ENCODE measurements around the gene INO80D. TPM values are rescaled to one million over a fixed set of nuclear protein-coding genes. Genes with fewer than 3 reads are reported as not detected.

INO80D gene
- total RNA-seq, 1 experiment from 2014 or later: 46.0 TPM

GRCh38 chr2:206028101-206028500 lies 57.9 kb downstream of the INO80D start:
- no peaks in the 10 kb centered on the region; the same call in 1 of the 2 replicates for H3K79me2 ChIP-seq (ENCODE audit: insufficient read depth, low read length)
- H3K36me3 Mint-ChIP-seq (ENCODE audit: insufficient read depth in 1 of 3, low read depth in 3 of 3): peaks cover 19 to 49% (median 21%) of the 10 kb centered on the region in 3 experiments; a peak in 6 of 7 replicates
- H3K9me3 Mint-ChIP-seq: peaks cover 0 to 7% of the 10 kb centered on the region in 2 experiments; a peak in 1 of 5 replicates
- H2BK20ac ChIP-seq (ENCODE audit: low read depth, low read length, poor library complexity, severe bottlenecking): no peak overlapping the region
- no peak overlapping the region for H3K14ac ChIP-seq (ENCODE audit: insufficient read depth, low read length)
- no peak overlapping the region for H3K27ac ChIP-seq (ENCODE audit: insufficient read length, low read depth, low read length)
- no peak overlapping the region for H4K8ac ChIP-seq (replicated peaks; ENCODE audit: insufficient read length, low read depth, low read length)
- no peak overlapping the region for H2BK5ac ChIP-seq (ENCODE audit: insufficient read length, low read length)
- H3K4me3 Mint-ChIP-seq: no peak overlapping the region
- no peak overlapping the region for H2AK5ac ChIP-seq (ENCODE audit: insufficient read length, low read length)
- H3K9me3 ChIP-seq (ENCODE audit: control insufficient read depth, low read depth, low read length): no peaks in the 10 kb centered on the region
- TF ChIP-seq CTCF (conservative IDR thresholded peaks at IDR 0.05): no peak
- H3K4me2 ChIP-seq (ENCODE audit: insufficient read depth, insufficient read length, low read length): no peak overlapping the region
- no peaks in the 10 kb centered on the region for H3K23me2 ChIP-seq (ENCODE audit: insufficient read length, low read depth, low read length, poor library complexity, severe bottlenecking)
- H3K27ac Mint-ChIP-seq: peak overlapping the region in 2 of 3 experiments; percentile 34 to 49; a peak in 4 of 7 replicates
- DNase-seq: no peak
- no peak overlapping the region for H3T11ph ChIP-seq (ENCODE audit: low read length)
- H2BK12ac ChIP-seq (ENCODE audit: insufficient read length, low read depth, low read length): no peak overlapping the region
- H4K91ac ChIP-seq (ENCODE audit: insufficient read length, low read depth, low read length): no peak overlapping the region
- H2BK120ac ChIP-seq (ENCODE audit: low read depth, low read length, poor library complexity, severe bottlenecking): no peak overlapping the region
- H3K4me1 Mint-ChIP-seq: peaks cover 28 to 33% of the 10 kb centered on the region in 2 experiments
- no peaks in the 10 kb centered on the region for H3K27me3 Mint-ChIP-seq (ENCODE audit: low read depth)
- WGBS (ENCODE audit: extremely low coverage, insufficient read length, low lambda C conversion rate): no CpG with 5 or more reads among the region's 10 CpGs
- H3K23ac ChIP-seq (ENCODE audit: insufficient read length, low read depth, low read length): no peak overlapping the region
- no peak overlapping the region for H3K9ac ChIP-seq (ENCODE audit: extremely low read depth, insufficient read length, low read length)
- H3K27me3 ChIP-seq (ENCODE audit: insufficient read depth, low read length): no peaks in the 10 kb centered on the region
- no peak overlapping the region for H3K18ac ChIP-seq (ENCODE audit: insufficient read length, low read depth, low read length)
- H2AFZ ChIP-seq (ENCODE audit: low read length): no peak overlapping the region
- no peak overlapping the region for H3K4ac ChIP-seq (ENCODE audit: low read depth, low read length)
- no peaks in the 10 kb centered on the region for H4K20me1 ChIP-seq (ENCODE audit: control insufficient read depth, insufficient read depth, insufficient read length)
- no peak overlapping the region for H3K56ac ChIP-seq (ENCODE audit: insufficient read length, low read depth, low read length)
- no peak overlapping the region for H4K5ac ChIP-seq (ENCODE audit: insufficient read length, low read depth, low read length)
- H3K4me1 ChIP-seq (ENCODE audit: insufficient read depth, low read length): no peaks in the 10 kb centered on the region
- H3K79me1 ChIP-seq (ENCODE audit: insufficient read depth, low read depth, low read length, poor library complexity, severe bottlenecking): peaks cover 2% of the 10 kb centered on the region
- H2BK15ac ChIP-seq (ENCODE audit: low read depth, low read length): no peak overlapping the region

Measured in H9 (cell line).